CD4-positive, alpha-beta T cell treated with Interleukin-10 for 1 hour (primary cell): ENCODE data around the gene PTPN14.

Source experiments
- DNase-seq: peaks from one replicate; pipeline ENCODE4 v3.0.0-alpha.2; 2020

PTPN14 gene

GRCh38 chr1:214567481-214567980, 16.1 kb upstream of the PTPN14 start:
- DNase-seq: no peak

GRCh38 chr1:214566158-214567104, 15.0 kb upstream of the PTPN14 start:
- DNase-seq: no peak

- no peak for DNase-seq
Measured at GRCh38 chr1:214565310-214565709, 13.9 kb upstream of the PTPN14 start.

- no peak for DNase-seq
Measured at GRCh38 chr1:214563881-214564280, 12.5 kb upstream of the PTPN14 start.

- no peak for DNase-seq
Measured at GRCh38 chr1:214557952-214558735, 6.7 kb upstream of the PTPN14 start.

DNA sequence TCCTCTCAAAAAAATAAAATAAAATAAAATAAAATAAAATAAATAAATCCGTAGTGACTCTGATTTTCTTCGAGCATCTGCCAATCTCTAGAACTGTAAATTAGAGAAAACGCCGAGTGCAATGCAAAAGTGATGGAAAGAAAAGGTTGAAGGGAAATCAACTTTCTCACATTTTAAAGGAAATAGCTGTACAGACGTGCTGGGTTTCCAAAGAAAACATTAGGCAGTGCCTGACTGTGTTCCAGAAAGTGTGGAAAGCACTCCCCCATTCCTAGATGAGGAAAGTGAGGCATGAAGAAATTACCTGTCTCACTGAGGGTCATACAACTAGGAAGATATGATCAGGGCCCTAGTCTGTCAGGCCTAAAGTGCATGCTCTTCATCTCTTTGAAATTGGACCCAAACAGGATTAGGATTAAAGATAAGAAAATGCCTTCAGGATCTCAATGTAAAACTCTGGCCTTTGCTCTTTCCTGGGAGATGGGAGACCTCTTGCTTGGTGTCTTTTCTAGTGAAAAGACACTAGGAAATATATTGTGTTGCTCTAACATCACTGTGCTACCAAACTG, 1.8 kb upstream of the PTPN14 start:
- DNase-seq: no peak

- DNase-seq: no peak
Measured at GRCh38 chr1:214552174-214552608, 789 bp upstream of the PTPN14 start.

DNA sequence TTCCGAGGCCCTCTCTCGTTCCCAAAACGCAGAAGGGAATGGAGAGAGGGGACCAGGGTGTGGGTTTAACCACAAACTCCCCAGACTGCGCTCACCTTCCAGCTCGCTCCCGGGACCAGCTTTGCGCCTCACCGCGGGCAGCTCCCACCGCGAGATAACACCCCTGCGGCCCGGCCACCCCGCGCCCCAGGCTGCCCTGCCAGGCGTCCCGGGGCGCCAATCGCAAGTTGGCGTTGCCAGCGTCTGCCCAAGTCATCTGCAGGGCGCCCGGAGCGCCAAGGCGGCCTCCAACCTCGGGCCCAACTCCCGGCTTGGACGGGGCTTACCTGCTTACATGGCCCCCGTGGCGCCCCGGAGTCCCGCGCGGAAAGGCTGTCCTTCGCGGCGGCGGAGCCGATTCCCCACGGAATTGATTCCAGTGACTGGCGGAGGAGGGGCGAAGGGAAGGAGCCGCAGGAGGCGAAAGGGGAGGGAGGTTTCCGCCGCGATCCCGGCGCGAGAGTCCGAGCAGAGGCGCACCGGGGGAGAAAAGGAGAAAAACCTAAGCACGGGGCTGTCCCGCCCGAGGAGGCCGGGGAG, 456 bp downstream of the PTPN14 start:
- no peak for DNase-seq

- DNase-seq: no peak
Measured at GRCh38 chr1:214550013-214550856, 1.2 kb downstream of the PTPN14 start.

DNA sequence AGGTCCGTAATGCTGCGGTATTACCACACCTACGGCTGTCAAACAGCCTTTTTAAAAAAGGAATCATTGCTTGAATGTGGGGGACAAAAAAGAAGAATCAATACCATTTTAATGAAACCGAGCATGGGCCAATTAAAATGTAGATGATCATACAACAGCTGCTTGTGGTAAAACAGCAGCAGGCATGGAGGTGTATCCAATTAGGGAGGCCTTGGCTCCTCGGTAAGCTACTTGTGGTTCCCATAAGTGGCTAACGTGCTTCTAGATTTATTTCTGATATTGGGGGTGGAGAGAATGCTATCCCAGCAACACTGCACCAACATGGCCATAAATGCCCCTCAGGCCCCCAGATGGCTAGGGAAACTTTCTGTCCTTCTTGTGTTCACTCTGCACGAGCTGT, 1.8 kb downstream of the PTPN14 start:
- DNase-seq: no peak

GRCh38 chr1:214548988-214549387, 2.4 kb downstream of the PTPN14 start:
- no peak for DNase-seq

DNA sequence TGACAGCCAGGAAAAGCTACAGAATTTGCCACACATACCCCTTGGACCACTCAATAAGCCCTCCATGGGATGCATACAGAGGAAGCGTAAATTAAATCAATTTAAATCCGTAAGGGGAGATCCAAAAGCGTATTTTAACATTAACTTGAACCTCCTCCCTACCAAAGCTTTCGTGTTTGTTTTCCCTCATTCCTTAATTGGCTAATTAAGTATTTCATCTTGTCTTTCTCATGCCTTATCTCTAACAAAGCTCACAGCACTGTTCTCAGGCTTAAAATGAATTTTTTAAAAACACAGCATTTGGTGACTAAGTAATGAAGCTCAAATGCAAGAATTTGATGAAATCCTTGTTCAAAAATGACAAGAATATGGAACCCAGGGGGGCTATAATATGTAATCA, 3.1 kb downstream of the PTPN14 start:
- no peak for DNase-seq

GRCh38 chr1:214547747-214548146, 3.7 kb downstream of the PTPN14 start:
- no peak for DNase-seq

DNA sequence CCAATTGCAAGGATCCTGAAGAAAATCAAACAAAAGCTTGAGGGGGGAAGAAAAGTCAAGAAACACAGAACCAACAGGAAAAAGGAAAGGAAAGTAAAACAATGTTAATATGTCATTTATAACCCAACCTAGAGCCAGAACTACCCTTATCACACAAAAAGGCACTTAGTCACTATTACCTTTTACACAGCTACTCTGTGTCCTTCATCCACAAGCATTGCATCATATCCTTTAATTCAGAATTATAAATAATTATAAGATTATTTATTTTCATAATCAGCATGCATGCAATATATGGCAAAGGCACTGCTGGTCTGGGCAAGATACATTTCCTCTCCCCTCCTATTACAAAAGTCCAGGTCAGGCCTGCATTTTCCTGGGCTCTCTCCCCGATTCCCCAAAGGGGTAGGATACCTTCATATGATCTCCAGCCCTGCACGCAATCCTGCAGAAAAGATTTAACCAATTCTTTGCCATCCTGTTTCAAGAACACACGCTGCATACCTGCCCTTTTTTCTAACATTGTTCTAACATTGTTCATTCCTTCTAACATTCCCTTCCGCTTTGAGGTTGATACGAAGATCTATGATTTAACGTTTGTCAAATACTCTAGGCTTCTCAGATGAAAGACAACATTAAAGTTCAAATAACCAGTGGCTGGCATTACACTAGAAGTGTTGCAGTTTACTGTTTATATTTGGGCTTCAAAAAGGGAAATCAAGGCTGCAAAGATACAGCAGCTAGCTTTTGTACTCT, 4.3 kb downstream of the PTPN14 start:
- no peak for DNase-seq

GRCh38 chr1:214546084-214546483, 5.3 kb downstream of the PTPN14 start:
- no peak for DNase-seq

GRCh38 chr1:214545293-214545692, 6.1 kb downstream of the PTPN14 start:
- no peak for DNase-seq

DNA sequence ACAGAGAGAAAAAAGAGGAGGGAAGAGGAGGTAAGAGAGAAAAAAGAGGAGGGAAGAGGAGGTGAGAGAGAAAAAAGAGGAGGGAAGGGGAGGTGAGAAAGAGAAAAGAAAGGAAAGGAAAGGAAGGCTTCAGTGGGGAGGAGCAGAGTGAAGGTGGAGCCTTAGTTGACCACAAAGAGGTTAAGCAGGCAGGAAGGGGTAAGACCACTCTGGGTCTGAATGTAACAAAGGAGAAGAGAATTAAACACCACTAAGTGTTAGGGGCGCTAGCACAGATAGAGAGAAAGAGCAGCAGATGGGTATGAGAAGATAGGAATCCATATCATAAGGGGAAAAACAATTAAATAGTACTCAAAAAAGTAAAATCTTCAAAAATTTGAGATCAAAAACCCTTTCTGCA, 6.6 kb downstream of the PTPN14 start:
- DNase-seq: no peak

- DNase-seq: no peak
Measured at GRCh38 chr1:214542275-214543199, 8.9 kb downstream of the PTPN14 start.

DNA sequence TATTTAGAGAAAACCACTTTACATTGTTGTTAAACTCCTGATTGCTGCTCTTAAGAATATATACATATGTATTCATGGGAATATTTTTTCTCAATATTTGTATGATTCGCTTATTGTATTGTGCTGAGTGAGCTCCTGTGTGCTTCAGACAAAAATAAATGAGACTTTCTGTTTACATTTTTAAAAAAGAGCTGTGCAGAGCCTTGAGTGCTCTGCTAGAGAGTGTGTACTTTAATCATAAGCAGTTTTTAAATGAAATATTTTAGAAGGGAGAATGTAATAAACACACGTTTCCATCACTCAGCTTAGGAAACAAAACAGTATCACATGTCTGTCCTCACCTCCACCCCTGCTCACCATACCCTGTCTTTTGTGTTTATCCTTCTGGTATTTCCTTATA, 9.7 kb downstream of the PTPN14 start:
- no peak for DNase-seq

DNA sequence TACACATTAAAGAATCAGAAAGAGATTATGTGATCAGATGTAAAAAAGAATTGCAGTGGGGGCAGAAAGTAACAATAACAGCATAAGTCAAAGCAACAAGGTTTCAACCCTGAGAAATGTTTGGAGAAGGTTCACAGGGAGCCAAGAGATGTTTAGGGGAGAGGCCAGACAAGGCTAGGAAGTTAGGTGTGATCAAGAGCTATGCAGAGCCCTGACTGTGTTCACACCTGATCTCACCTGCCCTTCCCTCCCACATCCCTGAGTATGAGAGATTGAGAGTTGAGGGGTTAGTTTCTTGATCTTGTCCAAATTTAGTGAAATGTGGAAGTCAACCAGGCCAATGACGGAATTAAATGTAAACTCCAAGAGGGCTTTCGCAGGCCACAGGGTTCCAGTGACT, 10.2 kb downstream of the PTPN14 start:
- DNase-seq: no peak
